H1 (cell line): Measurements from ENCODE around the gene ACACB. TPM values are rescaled to one million over a fixed set of nuclear protein-coding genes. Genes with fewer than 3 reads are reported as not detected.

ENCODE experiments used
- ASH2L ChIP-seq: fragments of 200-600, 300-600 bp; sonication (generic); IDR thresholded peaks from one replicate; pipeline ENCODE4 v1.7.1; 2017; ENCODE audit warnings: low read length
- JUND ChIP-seq: IDR thresholded peaks from 2 replicates; pipeline ENCODE4 v1.6.1; 2011; ENCODE audit warnings: mild to moderate bottlenecking, improper control_type of control experiment, low read length
- polyA plus RNA-seq, 7 experiments: library from polyadenylated mRNA; depleted of rRNA in 3 of 7; stranded (reverse) in 5 of 7; unstranded in 2 of 7; fragments of >200 nt in 5 of 7; fragments of 200-250 nt in 2 of 7; gene quantifications; 1 replicate in 5 of 7; 2 replicates in 1 of 7; 4 replicates in 1 of 7; pipeline versions ENCODE4 v1.2.1 to v1.2.3, GENCODE V29; 2011 to 2013; ENCODE audit warnings: missing spikeins in 2 of 7, mixed read lengths in 2 of 7
- total RNA-seq: library from RNA; stranded (reverse); fragmentation: NEBNext Ultra II Directional; extraction: Animal tissue kit (Norgen Biotek cat#: 25700); gene quantifications from 2 replicates; pipeline ENCODE4 v1.2.1, GENCODE V29; 2021

ACACB gene
- total and polyA plus RNA-seq, 2 of the 8 experiments (the other 6 are each of a cell fraction or from before 2014, with no cell fraction given) = 5.8 to 15.3 TPM

GRCh38 chr12:109269428-109269827 lies 153.0 kb downstream of the ACACB start (continued):
- TF ChIP-seq JUND (no peak), ASH2L (no peak)
